RWPE2 (cell line): ENCODE data around the gene EHHADH.

Source experiments
- ATAC-seq: fragments of 200-7000 bp; cut with Tn5 transposase; 3 replicates; pipeline ENCODE4 v1.9.1; 2021; ENCODE audit warnings: low read depth
- DNase-seq: peaks from one replicate; pipeline ENCODE4 v3.0.0-alpha.2; 2020; ENCODE audit warnings: low spot score
- H3K27ac ChIP-seq: fragments of 450-650 bp; 2 replicates; pipeline ENCODE4 v1.5.1; 2017; ENCODE audit warnings: mild to moderate bottlenecking; ENCODE audit not compliant: poor library complexity, severe bottlenecking
- H3K27me3 ChIP-seq: fragments of 250-450 bp; sonication (Bioruptor Pico); 2 replicates; pipeline ENCODE4 v1.5.1; 2021; ENCODE audit warnings: mild to moderate bottlenecking, moderate library complexity; ENCODE audit not compliant: insufficient read depth, poor library complexity, severe bottlenecking
- H3K36me3 ChIP-seq: fragments of 250-450 bp; sonication (Bioruptor Pico); 2 replicates; pipeline ENCODE4 v1.5.1; 2020; ENCODE audit warnings: low read depth, mild to moderate bottlenecking, moderate library complexity
- H3K4me1 ChIP-seq: fragments of 250-450 bp; sonication (Bioruptor Pico); 2 replicates; pipeline ENCODE4 v1.5.1; 2021; ENCODE audit warnings: mild to moderate bottlenecking, moderate library complexity; ENCODE audit not compliant: insufficient read depth, poor library complexity, severe bottlenecking
- H3K4me3 ChIP-seq: fragments of 250-450 bp; sonication (Bioruptor Pico); 2 replicates; pipeline ENCODE4 v1.5.1; 2021; ENCODE audit warnings: mild to moderate bottlenecking, moderate library complexity; ENCODE audit not compliant: severe bottlenecking
- H3K9me3 ChIP-seq: fragments of 250-450 bp; sonication (Bioruptor Pico); 2 replicates; pipeline ENCODE4 v1.5.1; 2021; ENCODE audit warnings: mild to moderate bottlenecking, moderate library complexity; ENCODE audit not compliant: severe bottlenecking
- TF ChIP-seq, protein P1 (sequence below): fragments of 450-650 bp; IDR thresholded peaks from one replicate; pipeline ENCODE4 v1.5.1; 2017; ENCODE audit warnings: mild to moderate bottlenecking, moderate library complexity; ENCODE audit not compliant: poor library complexity, severe bottlenecking

EHHADH gene

DNA sequence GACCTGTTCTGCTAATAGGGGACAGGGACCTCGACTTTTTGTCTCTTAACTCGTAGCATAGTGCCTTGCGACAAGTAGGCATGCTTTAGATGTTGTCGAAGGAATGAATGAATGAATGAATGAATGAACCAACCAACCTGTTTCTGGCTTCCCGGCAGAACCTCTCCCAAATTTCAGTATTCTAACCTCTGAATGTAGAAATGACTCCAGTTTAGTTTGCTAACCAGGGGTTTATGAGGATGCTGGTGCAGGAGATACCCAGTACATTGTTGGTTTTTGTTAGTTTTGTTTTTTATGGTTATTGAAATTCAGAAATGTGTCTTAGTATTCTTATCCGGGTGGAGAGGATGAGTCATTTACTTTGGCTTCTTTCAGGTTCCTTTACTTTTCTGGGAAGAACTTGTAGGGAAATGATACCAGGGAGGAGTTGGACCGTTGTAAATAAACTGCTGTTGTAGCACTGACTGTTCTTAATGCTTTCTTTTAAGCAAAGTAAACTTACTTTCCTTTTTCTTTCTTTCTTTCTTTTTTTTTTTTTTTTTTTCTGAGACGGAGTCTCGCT lies 29.6 kb upstream of the EHHADH start:
- peak overlapping the region; percentile 74 for H3K4me3 ChIP-seq
- H3K36me3 ChIP-seq: peaks cover 14% of the 10 kb centered on the region; the same call in 1 of the 2 replicates
- TF ChIP-seq, protein P1, sequence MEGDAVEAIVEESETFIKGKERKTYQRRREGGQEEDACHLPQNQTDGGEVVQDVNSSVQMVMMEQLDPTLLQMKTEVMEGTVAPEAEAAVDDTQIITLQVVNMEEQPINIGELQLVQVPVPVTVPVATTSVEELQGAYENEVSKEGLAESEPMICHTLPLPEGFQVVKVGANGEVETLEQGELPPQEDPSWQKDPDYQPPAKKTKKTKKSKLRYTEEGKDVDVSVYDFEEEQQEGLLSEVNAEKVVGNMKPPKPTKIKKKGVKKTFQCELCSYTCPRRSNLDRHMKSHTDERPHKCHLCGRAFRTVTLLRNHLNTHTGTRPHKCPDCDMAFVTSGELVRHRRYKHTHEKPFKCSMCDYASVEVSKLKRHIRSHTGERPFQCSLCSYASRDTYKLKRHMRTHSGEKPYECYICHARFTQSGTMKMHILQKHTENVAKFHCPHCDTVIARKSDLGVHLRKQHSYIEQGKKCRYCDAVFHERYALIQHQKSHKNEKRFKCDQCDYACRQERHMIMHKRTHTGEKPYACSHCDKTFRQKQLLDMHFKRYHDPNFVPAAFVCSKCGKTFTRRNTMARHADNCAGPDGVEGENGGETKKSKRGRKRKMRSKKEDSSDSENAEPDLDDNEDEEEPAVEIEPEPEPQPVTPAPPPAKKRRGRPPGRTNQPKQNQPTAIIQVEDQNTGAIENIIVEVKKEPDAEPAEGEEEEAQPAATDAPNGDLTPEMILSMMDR: no peak
- DNase-seq (no peak), ATAC-seq (no peak)
- H3K27ac ChIP-seq: peak overlapping the region; percentile 28
- H3K9me3 ChIP-seq: no peaks in the 10 kb centered on the region
- no peaks in the 10 kb centered on the region for H3K27me3 ChIP-seq
- peaks cover 9% of the 10 kb centered on the region for H3K4me1 ChIP-seq

DNA sequence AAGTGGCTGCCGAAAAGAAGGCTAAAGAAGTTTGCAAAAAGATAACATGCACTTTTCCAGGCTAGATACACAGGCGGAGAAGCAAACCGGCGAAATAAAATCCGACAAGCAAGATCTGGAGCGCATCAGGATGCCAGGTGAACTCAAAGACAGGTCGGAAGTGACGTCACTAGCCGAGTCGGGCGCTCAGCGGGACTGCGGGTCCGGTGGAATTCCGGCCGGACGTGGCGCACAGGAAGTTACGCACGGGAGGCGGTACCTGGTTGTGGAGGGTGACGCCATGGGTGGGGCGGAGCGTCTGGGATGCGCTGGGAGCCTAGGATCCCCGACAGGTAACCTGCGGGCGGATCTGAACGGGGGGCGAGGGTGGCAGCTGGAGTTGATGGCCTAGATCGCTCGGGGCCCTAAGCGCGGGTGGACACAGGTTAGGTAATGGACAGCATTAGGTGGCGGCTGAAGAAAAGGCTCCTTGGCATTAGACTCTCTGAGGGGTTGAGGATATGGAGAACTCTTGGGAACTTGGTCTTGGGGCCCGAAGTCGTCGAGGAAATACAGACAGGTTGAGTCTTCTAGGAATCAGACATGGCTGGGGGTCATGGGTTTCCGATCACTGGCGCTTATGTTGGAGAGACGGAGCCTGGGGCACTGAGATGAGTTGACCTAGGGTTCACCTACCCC lies 29.0 kb upstream of the EHHADH start:
- TF ChIP-seq, protein P1: no peak
- peaks cover 9% of the 10 kb centered on the region for H3K4me1 ChIP-seq
- peak overlapping the region; percentile 28 for H3K27ac ChIP-seq
- peak overlapping the region; percentile 74 for H3K4me3 ChIP-seq
- DNase-seq (peak; percentile 98), ATAC-seq (peak; percentile 97)
- H3K36me3 ChIP-seq: peaks cover 11% of the 10 kb centered on the region; the same call in 1 of the 2 replicates
- no peaks in the 10 kb centered on the region for H3K27me3 ChIP-seq
- H3K9me3 ChIP-seq: no peaks in the 10 kb centered on the region

DNA sequence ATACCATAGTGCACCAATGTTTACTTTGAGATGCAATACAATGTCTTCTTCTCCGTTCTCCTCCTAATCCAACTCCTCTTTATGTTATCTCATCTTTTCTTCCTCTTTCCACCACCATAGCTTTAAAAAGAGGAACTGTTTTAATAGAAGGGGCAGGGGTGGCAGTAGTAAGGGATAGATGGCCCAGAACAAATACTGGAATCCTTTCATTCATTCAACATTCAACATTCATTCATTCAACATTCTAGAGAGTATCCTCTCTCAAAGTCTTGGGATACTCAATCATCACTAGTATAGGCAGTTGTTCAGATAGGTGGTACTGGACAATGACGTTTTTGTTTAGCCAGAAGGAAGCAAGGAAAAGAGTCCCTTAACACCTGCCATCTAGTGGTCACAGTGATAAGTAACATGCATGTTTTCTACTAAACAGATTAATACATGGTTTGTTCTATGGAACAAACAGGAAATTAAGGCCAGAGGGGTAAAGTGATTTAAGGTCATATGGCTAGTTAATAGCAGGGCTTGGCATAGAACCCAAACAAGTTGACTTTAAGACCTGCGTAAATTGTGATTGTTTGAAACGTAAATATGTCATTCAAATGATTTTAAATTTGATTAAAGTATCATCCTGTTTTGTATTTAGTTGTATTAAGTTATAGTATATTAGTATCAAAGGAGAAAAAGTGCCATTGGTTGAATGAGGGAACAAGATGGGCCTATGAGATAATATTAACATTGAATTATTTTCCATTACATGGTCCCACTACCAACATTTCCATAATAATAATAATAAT lies 26.9 kb upstream of the EHHADH start:
- no peak overlapping the region for H3K27ac ChIP-seq
- no peak overlapping the region for H3K4me3 ChIP-seq
- peaks cover 9% of the 10 kb centered on the region for H3K4me1 ChIP-seq
- no peaks in the 10 kb centered on the region for H3K9me3 ChIP-seq
- TF ChIP-seq, protein P1: peak; percentile 93
- 0 out of 2 replicates have a peak, but pooled peaks cover under 1% of the 10 kb centered on the region for H3K36me3 ChIP-seq
- DNase-seq: no peak
- no peaks in the 10 kb centered on the region for H3K27me3 ChIP-seq
- peak; percentile 40 for ATAC-seq

DNA sequence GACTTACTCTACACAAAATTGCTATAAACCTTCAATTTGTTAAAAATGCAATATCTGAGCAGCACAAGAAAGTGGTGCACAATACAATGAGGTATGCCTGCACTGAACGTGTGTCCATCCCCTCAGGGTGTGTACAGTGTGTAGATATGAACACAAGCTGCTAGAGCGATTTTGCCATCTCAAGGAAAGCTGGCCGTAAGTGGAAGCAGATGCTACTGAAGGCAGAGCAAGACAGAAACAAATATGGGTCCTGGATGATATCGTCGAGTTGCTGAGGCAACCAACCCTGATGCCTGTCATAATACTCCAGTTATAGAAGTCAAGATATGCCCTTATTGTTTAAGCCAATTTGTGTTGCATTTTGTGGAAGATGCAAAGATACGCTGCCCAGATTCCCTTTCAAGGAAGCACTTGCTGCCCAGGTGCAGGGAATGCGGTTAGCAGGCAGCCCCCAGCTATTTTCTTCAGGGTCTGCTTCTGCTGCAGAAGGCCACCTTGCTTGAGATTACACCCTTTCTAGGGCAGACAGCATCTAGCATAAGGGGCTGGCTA lies 25.8 kb upstream of the EHHADH start:
- TF ChIP-seq, protein P1: no peak
- ATAC-seq (no peak), DNase-seq (no peak)
- Histone ChIP-seq H3K27me3 (no peaks in the 10 kb centered on the region), H3K27ac (no peak overlapping the region), H3K4me3 (no peak overlapping the region), H3K4me1 (peaks cover 6% of the 10 kb centered on the region), H3K9me3 (no peaks in the 10 kb centered on the region), H3K36me3 (no peaks in the 10 kb centered on the region)
